Measurements from ENCODE around the gene CDKN1C. TPM values are rescaled to one million over a fixed set of nuclear protein-coding genes. Genes with fewer than 3 reads are reported as not detected.

Gene CDKN1C
- polyA plus RNA-seq, 1 donor from 2014 or later: not detected

DNA sequence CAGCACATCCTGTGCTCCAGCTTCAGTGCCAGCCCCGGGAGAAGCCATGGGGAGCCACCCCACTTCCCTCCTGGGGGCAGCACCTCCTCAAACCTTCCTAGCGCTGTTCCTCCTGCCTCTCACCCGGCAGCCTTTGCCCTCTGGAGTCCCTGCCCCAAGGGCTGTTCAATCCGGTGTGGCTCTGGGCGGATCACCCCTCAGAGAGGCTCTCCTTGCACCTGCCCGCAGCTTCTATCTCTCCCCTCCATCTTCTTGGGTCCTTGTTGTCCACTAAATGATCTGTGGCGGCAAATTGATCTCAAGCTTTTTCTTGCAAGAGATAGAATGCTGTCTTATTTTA, 18.1 kb upstream of the CDKN1C start:
- no peak overlapping the region for H3K27ac Mint-ChIP-seq
- peaks cover 4% of the 10 kb centered on the region for H3K27me3 Mint-ChIP-seq
- peaks cover 0 to 4% (median 1%) of the 10 kb centered on the region in 3 donors for H3K9me3 Mint-ChIP-seq
- peaks cover 9 to 22% (median 15%) of the 10 kb centered on the region in 3 donors for H3K4me1 Mint-ChIP-seq
- peak overlapping the region in 3 of 4 donors; percentile 57 to 77 (median 77) for H3K4me3 Mint-ChIP-seq
- peaks cover 10% of the 10 kb centered on the region for H3K36me3 Mint-ChIP-seq

DNA sequence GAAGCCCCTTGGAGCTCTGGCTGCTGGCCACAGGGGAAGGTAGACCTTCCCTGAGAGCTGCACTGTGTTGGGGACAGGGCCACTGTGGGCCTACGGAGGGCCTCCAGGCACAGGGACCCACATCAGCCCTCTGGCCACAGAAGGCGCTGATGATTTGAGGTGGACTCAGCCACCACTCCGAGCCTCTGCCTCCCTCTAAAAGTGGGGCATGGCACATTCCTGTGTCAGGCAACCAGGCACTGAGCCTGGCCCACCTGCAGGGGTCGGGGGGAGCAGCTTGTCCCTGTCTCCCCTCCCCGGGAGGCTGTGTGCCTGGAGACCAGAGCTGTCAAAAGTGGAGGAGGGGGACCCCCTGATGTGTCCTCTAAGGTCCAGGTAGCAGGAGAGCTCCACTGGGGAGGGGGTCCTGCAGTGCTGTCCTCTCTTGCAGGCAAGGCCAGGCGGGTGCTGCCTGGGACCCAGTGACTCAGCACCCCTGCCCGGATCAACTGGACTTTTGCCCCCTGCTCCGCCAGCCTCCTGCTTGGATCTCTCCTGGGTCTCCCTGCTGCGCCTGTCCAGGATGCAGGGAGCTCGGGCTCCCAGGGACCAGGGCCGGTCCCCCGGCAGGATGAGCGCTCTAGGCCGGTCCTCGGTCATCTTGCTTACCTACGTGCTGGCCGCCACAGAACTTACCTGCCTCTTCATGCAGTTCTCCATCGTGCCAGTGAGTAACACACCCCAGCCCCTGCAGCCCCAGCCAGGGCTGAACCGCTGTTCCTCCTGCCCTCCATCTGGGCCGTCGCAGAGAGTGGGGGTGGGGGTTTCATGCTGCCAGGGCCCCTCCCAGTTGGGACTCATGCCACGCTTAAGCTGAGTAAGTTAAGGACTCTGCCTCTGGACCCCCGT, 17.5 kb upstream of the CDKN1C start:
- Mint-ChIP-seq H3K4me3 (peak overlapping the region; percentile 77 to 92 (median 83)), H3K27ac (no peak overlapping the region), H3K27me3 (peaks cover 4% of the 10 kb centered on the region), H3K4me1 (peaks cover 9 to 23% (median 15%) of the 10 kb centered on the region in 3 donors), H3K9me3 (peaks cover 0 to 4% (median 1%) of the 10 kb centered on the region in 3 donors), H3K36me3 (peaks cover 10% of the 10 kb centered on the region)

DNA sequence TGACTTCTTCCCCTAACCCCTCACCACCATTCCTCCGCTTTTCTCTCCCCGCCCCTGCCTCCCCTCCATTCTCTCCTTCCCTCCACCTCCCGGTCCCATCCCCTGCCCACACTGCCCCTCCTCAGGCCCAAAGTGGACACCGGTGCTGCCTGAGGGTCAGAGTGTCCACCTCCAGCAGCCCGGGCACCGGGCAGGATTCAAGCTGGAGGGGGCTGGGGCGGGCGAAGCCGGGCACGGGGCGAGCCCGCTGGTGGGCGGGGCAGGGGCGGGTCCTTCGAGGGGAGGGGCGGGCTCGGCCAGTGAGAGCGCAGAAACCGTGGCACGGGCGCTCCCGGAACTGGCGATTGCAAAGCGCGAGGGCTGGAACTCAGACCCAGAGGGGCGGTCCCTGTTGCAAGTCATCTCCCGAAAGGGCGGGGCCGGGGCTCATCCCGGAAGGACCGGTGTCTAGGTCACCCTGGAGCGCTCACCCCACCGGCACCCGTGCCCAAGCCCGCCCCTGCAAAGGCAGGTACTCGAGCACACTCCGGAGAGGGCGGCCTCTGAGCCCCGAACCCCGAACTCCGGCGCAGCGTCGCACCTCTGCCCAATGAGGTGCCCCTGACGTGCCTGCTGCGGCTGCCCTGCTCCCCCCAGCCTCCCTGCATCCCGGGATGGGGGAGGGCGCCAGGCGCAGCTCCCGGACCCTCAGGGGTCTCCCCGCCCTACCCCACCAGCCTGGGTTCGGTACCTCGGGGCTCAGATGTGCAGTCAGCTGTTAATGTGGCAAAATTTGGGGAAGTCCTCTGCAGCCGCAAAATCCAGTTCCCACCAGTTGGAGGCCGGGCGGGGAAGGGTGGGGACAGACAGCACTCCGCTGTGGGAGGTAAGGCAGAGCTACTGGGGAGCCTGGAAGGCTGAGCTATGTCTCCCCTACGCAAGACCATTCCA, 16.5 kb upstream of the CDKN1C start:
- peaks cover 4% of the 10 kb centered on the region for H3K27me3 Mint-ChIP-seq
- H3K4me3 Mint-ChIP-seq: peak overlapping the region; percentile 70 to 92 (median 86)
- H3K27ac Mint-ChIP-seq: peak overlapping the region in 1 of 3 donors; percentile 63
- H3K9me3 Mint-ChIP-seq: peaks cover 0 to 4% (median 1%) of the 10 kb centered on the region in 3 donors
- H3K4me1 Mint-ChIP-seq: peaks cover 9 to 23% (median 15%) of the 10 kb centered on the region in 3 donors
- H3K36me3 Mint-ChIP-seq: peaks cover 10% of the 10 kb centered on the region

DNA sequence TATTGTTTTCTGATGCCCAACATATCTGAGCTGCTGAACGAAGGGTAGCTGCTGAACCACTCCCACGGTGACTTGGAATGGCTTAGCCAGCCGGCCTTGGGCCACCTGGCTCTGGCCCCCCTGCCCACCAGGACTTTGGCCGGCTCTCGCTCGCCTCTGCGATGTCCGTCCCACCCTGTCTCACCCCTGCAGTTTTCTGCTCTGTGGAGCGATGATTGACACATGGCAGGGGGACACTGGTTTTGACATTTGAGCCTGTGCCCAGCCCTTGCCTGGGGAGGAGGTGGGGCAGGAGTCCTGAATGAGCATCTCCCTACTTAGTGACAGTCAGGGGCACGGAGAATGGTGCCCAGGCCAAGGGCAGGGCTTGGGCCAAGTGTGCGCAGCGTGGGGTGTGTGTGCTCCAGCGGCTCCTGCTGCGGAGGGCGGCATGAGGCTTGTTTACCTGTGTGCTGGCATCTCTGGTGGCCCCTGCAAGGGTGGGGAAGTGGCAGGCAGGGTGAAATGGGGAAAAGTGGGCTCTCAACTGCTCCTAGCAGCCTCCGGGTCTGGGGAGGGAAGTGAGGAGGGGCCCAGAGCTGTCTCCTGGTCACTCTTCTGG, 15.7 kb upstream of the CDKN1C start:
- Mint-ChIP-seq H3K9me3 (peaks cover 0 to 4% (median 1%) of the 10 kb centered on the region in 3 donors), H3K27ac (peak overlapping the region in 2 of 3 donors; percentile 48 to 78), H3K27me3 (peaks cover 4% of the 10 kb centered on the region), H3K4me3 (peak overlapping the region; percentile 41 to 92 (median 86)), H3K36me3 (peaks cover 10% of the 10 kb centered on the region), H3K4me1 (peaks cover 9 to 23% (median 15%) of the 10 kb centered on the region in 3 donors)

DNA sequence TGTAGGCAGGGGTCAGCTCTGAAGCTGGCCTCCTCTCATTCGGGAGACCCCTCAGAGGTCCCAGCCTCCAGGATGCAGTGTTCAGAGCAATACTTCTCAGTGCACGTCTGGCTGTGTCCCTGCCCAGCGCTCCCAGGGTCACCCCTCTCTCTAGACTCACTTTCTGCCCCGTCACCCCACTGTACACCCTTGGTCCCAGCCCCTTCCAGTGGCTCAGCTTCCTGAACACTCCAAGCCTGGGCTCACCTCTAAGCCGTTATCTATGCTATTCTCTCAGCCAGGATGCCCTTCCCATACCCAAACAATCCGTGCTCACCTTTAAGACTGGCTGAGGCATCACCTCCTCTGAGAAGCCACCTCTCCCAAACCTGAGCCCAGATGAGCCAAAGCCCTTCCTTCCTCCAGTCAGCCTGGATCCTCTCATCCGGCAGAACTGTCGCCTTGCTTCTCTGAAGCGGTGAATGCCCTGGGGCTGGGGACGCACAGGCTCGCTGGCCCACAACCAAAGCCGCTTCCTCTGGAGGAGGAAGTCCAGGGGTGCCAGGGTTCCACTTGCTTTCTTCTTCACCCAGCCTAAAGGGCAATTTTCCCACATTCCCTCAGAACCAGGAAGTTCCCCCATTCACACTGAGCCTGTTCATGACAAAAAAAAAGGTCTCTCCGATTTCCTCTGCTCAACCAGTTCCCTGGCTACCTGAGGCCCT, 13.7 kb upstream of the CDKN1C start:
- Mint-ChIP-seq H3K27me3 (no peaks in the 10 kb centered on the region), H3K4me3 (peak overlapping the region in 2 of 4 donors; percentile 9 to 24), H3K9me3 (no peaks in the 10 kb centered on the region), H3K36me3 (no peaks in the 10 kb centered on the region), H3K4me1 (peaks cover 9 to 21% (median 15%) of the 10 kb centered on the region in 3 donors), H3K27ac (peak overlapping the region in 2 of 3 donors; percentile 22 to 86)

DNA sequence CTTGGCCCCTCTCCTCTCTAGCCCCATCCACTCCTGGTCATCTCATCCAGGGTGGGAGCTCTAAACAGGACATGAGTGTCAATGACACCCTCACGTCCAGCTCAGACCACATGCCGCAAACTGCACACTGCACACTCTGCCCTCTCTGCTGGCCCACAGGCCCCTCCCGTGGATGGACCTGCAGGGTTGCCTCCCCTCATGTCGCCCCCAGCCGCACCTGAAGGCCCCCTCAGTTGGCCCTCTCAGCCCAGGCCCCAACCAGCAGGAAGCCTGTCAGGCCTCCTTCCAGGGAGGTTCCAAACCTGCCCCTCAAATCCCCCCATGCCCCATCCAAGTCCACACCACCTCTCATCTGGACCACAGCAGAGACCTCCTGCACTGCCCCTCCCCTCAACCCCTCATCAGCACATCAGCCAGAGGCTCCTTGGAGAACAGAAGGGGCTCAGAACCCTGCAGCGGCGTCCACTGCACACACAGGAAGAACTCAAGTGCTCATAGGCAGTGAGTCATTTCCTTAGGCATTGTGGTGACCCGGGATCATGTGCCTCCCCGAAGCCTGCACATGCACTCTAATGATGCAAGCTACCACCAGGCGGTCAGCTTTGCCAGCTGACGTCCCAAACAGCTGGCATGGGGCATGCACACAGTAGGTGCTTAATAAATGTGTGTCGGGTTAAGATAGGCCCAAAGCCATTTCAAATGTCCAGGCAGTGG, 12.9 kb upstream of the CDKN1C start:
- Mint-ChIP-seq H3K36me3 (no peaks in the 10 kb centered on the region), H3K4me1 (peaks cover 5 to 18% (median 15%) of the 10 kb centered on the region in 3 donors), H3K27ac (peak overlapping the region in 1 of 3 donors; percentile 86), H3K9me3 (no peaks in the 10 kb centered on the region), H3K4me3 (peak overlapping the region in 2 of 4 donors; percentile 9 to 24), H3K27me3 (no peaks in the 10 kb centered on the region)

DNA sequence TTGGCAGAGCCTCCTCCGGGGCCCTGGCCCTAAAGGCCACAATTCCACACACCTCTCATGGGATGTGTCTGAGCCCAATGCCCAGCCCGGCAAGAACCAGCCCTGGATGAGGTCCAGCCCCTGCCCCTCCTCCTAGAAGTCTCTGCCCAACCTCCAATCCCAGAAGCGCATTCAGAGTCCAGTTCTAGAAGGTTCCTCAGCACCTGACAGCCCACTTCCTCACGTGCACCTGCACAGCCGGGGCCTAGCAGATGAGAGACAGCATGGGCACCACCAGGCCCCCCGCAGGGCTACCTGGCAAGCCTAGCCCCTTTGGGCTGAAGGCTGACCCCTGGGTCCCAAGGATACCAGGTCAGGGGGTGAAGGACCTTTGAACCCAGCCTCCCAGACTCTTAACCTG, 11.5 kb upstream of the CDKN1C start:
- Mint-ChIP-seq H3K36me3 (no peaks in the 10 kb centered on the region), H3K4me1 (peaks cover 5 to 21% (median 19%) of the 10 kb centered on the region in 3 donors), H3K9me3 (no peaks in the 10 kb centered on the region), H3K27ac (no peak overlapping the region), H3K4me3 (no peak overlapping the region), H3K27me3 (no peaks in the 10 kb centered on the region)

DNA sequence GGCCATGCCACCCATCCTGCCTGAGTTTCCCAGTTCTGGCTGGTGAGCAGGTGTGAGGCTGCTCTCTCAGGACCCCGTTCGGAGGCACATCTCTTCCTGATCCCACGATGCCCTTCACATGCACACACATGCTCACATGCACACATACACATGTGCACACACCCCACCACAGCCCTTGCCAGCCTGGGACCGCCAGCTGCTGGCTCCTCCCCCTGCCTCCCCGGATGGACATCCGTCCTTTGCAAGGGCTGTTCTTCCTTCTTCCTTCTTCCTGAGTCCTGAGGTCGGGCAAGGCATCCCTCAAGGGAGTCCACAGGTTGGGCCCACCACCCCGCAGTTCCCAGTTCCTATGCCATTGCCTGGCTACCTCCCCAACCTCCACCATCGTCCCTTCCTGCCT, 10.5 kb upstream of the CDKN1C start:
- Mint-ChIP-seq H3K4me1 (peaks cover 4 to 22% (median 15%) of the 10 kb centered on the region in 3 donors), H3K36me3 (no peaks in the 10 kb centered on the region), H3K27me3 (no peaks in the 10 kb centered on the region), H3K4me3 (no peak overlapping the region), H3K27ac (no peak overlapping the region), H3K9me3 (no peaks in the 10 kb centered on the region)

DNA sequence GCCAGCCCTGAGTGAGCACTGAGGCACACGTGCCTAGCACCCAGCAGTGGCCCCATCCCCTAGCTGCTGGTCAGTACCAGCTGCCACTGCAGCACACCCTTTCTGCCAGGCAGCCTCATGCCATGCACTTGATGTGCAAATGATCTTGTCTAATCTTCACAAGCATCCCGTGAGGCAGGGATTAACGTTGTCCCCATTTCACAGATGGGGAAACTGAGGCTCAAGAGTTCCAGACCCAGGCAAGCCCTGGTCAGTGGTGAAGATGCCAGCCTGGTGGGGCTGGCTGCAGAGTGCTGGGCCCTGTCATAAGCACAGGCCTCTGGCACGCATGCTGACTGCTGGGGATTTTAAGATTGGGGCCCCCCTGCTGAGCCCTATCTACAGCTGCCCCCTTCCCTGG, 8.4 kb upstream of the CDKN1C start:
- no peaks in the 10 kb centered on the region for H3K27me3 Mint-ChIP-seq
- H3K27ac Mint-ChIP-seq: no peak overlapping the region
- no peaks in the 10 kb centered on the region for H3K36me3 Mint-ChIP-seq
- peak overlapping the region in 1 of 4 donors; percentile 58 for H3K4me3 Mint-ChIP-seq
- H3K4me1 Mint-ChIP-seq: peaks cover 0 to 10% (median 7%) of the 10 kb centered on the region in 3 donors
- H3K9me3 Mint-ChIP-seq: no peaks in the 10 kb centered on the region

DNA sequence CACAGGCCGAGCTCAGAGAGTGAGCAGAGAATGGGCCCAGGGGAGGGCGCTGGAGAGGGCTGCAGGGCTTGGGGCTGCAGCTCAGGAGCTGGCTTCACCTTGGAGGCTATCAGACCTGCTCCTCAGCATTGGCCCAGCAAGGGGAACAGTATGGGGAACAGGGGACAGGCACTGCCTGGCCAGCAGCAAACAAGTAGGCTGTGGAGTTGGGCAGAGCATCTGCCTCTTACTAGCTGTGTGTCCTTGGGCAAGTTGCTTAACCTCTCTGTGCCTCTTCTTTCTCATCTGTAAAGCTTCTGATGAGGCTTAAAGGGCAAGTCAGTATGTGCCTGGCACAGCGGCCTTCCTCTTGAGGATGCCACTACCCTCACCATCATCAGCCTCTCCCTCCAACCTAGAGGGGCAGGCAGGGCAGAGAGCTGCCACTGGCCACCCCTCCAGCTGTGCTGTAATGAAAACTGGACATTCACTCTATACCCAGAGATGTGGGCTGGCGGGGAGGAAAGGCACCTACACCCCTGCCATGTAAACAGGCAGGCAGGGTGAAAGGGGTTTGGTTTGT, 7.5 kb upstream of the CDKN1C start:
- Mint-ChIP-seq H3K27ac (no peak overlapping the region), H3K36me3 (no peaks in the 10 kb centered on the region), H3K27me3 (peaks cover 3% of the 10 kb centered on the region), H3K9me3 (no peaks in the 10 kb centered on the region), H3K4me1 (peaks cover 0 to 9% (median 8%) of the 10 kb centered on the region in 3 donors), H3K4me3 (peak overlapping the region; percentile 62 to 86 (median 68))

DNA sequence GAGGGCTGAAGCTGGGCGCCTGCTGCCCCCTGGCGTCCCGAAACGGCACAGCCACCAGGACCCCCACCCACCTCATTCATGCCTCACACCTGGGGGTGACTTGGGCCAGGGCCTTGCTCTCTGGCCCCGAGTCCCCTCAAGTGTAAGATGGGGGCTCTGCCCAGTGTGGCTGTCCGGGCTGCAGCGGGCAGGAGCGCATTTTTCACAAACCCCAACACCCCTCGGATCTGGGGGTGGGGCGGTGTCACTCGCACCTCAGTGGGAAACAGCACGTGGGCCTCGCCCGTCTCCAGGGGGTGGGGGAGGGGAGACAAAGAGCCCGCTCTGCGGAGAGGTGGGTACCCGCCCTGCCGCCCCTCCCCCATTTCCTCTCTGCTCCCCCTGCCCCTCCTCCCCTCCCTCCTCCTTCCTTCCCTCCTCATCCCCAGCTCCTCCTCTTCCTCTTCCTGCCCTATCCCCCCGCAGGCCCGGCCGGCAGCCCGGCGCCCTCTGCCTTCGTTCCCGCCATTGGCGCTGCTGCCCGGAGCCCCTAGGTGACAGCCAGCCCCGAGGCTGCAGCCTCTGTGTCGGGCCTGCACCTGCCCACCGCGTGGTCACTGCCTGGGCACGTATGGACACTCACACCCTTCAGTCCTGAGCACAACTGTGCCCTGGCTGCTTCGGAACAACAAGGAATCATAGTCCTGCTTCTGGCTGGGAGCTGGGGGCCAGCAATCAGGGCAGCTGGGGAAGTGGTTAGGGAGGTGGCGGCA, 6.8 kb upstream of the CDKN1C start:
- Mint-ChIP-seq H3K27ac (no peak overlapping the region), H3K4me3 (peak overlapping the region; percentile 62 to 90 (median 82)), H3K27me3 (peaks cover 3% of the 10 kb centered on the region), H3K4me1 (peaks cover 0 to 9% (median 8%) of the 10 kb centered on the region in 3 donors), H3K9me3 (no peaks in the 10 kb centered on the region), H3K36me3 (no peaks in the 10 kb centered on the region)

DNA sequence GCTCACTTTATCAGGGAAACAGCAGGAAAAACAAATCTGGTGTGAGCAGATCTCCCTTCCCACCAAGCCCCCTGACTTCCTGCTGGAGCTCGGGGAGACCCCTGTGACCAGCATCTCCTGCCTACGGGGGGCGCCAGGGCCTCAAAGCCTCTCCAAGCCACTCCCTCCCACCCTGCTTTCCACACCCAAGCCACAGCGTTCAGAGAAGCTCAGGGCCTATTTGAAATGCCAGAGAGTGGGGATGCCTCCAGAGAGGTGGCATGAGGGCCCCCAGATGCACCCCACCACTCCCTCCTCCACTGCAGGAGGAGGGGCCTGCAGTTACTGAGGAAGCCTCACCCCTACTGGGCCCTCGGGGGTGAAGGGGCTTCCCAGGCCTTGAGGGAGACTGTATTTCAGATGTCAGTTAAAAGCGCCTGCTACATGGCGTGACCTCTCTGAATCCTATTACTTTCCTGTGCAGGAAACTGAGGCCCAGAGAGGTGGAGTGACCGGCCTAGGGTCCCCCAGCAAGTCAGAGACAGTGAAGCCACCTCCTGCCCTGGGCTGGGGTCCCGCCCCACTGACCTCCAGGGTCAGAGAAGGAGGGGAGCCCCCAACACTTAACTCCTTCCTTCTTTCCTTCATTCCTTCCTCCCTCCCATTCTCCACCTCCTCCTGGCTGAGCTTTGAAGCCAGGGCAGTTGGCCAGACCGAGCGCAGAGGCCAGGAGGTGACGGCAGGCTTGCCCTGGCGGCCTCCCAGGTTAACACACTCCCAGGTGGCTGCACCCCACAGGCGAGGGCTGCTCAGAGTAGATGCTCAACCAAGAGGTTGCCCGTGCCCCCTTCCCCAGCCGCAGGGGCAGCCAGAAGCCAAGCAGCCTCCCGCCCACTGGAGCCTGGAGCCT, 6.0 kb upstream of the CDKN1C start:
- H3K36me3 Mint-ChIP-seq: no peaks in the 10 kb centered on the region
- no peaks in the 10 kb centered on the region for H3K9me3 Mint-ChIP-seq
- peak overlapping the region in 1 of 3 donors; percentile 23 for H3K27ac Mint-ChIP-seq
- H3K4me3 Mint-ChIP-seq: peak overlapping the region in 3 of 4 donors; percentile 62 to 90 (median 78)
- peaks cover 0 to 13% (median 9%) of the 10 kb centered on the region in 3 donors for H3K4me1 Mint-ChIP-seq
- peaks cover 3% of the 10 kb centered on the region for H3K27me3 Mint-ChIP-seq
